HG02588 (cell line): Measurements from ENCODE around the gene DLG2.

Experiments used
- ATAC-seq: cut with Tn5 transposase; IDR thresholded peaks from one replicate; pipeline ENCODE4 v1.9.1; 2021; ENCODE audit warnings: mild to moderate bottlenecking, moderate library complexity; ENCODE audit not compliant: unreplicated experiment

DLG2 gene

GRCh38 chr11:84929738-84930137 is 697.4 kb downstream of the DLG2 start:
- no peak for ATAC-seq

- ATAC-seq: no peak
These were observed 702.9 kb downstream of the DLG2 start for GRCh38 chr11:84924154-84924692.

DNA sequence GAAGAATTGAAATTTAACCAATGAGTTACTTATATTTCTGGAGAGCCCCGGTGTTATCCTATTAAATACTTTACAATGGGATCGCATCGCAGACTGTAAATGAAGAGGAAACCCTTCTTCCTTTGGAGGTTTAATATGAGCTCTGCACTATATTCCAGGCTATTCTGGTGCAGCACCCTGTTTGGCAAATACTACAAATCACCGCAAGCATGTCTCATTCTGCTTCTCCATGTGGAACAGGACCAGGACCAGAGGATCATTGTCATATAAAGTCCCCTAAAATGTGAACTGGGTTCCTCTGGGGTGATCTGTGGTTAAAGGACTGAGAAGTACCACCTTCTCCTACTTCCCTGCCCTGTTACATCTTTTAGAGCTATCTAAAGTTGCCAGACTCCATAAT is 703.7 kb downstream of the DLG2 start:
- ATAC-seq: no peak

DNA sequence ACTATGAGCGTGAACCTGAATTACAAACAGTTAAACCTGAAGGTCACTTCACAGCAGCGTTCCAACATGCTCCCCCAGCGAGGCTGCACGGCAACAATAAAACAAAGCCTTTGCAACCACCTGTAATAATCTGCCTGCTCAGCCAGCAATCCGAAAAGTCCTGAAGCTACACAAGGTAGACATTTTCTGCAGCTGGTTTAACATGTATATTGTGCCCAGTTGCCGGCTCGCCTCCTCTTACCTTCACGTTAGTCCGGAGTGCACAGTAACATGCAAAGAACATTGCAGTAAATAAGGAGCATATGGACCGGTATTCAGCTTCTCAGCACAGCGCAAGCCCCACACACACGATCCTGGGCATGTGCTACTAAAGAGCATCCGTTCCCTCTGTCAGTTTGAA is 704.3 kb downstream of the DLG2 start:
- no peak for ATAC-seq

DNA sequence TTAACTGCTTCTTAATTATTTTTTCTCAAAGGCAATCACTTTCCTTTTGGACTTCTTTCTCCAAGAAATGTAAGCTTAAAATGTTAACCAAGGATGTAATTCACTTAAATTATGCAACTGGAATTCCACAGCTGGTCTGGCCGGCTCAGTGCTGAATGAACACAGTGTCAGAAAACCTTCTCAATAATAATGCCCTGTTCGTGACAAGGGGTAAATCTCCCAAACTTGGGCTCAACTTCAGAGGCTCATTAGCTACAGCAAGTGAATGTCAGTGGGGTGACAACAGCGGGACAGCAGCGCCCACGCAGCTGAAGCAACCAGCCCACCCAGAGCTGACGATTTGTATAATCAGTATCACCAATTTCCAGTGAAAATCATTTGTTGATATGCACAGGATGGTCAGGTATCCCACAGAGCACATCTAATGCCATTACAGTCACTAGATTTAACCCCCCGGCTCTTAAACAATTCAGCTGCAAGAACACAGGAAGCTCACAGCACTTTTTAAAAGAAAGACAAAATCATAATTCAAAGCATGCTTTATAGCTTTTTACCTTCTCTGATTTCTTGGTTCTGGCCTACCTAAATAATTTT is 704.8 kb downstream of the DLG2 start:
- ATAC-seq: no peak

- no peak for ATAC-seq
These were observed 712.6 kb downstream of the DLG2 start for GRCh38 chr11:84914511-84914910.

GRCh38 chr11:84909740-84910139 is 717.4 kb downstream of the DLG2 start:
- ATAC-seq: no peak

GRCh38 chr11:84906995-84907394 is 720.1 kb downstream of the DLG2 start:
- ATAC-seq: no peak

DNA sequence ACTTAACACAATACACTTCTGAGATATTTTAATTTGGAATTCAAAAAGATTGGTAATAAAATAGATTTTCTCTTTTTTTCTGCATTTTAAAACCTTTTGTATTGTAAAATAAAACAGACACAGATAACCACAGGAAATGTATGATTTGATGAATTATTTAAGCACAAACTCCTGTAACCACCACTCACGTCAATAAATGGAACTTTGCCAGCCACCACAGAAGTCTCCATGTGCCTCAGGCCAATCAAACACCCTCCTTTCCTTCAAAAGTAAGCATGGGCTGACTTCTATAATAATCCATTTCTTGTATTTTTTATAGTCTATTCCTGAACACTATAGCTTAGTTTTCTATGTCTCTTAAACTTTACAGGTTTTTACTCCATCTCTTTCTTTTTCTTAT is 721.7 kb downstream of the DLG2 start:
- no peak for ATAC-seq

GRCh38 chr11:84902445-84902844 is 724.7 kb downstream of the DLG2 start:
- no peak for ATAC-seq

GRCh38 chr11:84901991-84902390 is 725.2 kb downstream of the DLG2 start:
- no peak for ATAC-seq

- ATAC-seq: no peak
These were observed 727.4 kb downstream of the DLG2 start for GRCh38 chr11:84899740-84900139.

DNA sequence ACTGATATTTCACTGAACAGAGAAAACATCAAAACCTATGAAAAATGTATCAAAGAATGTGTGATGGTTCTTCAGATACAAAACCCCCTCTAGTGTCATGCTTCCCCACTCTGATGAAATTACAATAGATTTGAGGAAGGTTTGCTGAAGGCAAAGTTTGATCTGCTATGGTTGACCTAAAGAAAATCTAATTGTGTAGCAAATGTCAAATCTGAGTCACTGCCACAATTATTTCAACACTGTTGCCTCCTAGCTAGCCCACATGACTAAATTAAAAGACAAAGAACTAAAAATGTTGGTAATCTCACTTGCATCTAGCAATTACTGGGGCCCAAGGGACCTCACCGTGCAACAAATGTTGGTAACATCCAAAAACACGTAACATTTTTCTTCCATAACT is 728.0 kb downstream of the DLG2 start:
- ATAC-seq: no peak

DNA sequence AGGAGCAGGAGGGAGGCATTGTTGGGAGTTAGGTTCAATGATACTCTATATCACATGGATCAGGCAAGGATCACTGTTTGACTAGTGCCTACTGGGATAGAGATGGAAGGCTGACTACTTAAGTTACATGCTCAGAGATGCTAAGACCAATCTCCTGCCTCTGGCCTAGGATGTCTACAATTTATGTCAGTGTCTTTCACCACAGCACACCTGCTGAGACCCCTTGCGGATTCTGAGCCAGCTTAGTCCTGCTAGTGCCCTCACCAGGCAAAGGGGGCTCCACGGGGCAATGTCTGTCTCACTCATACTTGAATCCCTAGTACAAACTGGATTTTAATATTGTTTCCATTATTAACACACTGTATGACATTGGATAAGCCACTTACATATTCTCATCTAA is 732.5 kb downstream of the DLG2 start:
- no peak for ATAC-seq

DNA sequence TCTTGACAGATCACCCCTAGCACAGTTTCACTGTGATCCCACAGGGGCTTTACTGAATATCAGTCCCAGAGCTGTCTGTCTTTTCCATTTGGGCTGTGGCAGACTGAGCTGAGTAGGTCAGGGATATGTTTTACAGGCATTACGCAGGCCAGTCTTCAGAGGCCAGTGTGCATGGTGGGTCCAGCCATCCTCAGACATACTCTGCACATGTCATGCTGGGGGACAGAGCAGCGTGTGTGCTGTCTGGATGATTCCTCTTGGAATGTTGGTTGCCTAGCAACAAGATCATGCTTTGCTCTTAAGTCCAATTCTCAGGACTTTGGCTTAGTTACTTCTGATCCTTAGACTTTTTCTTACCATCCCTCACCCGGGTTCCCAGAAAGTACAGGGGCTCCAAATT is 736.5 kb downstream of the DLG2 start:
- no peak for ATAC-seq

- ATAC-seq: no peak
These were observed 737.6 kb downstream of the DLG2 start for GRCh38 chr11:84889556-84889955.

GRCh38 chr11:84887055-84887629 is 740.0 kb downstream of the DLG2 start:
- no peak for ATAC-seq

- ATAC-seq: no peak
These were observed 740.8 kb downstream of the DLG2 start for GRCh38 chr11:84886344-84886743.

- ATAC-seq: no peak
These were observed 742.3 kb downstream of the DLG2 start for GRCh38 chr11:84884836-84885235.

GRCh38 chr11:84882056-84882455 is 745.1 kb downstream of the DLG2 start:
- ATAC-seq: no peak

DNA sequence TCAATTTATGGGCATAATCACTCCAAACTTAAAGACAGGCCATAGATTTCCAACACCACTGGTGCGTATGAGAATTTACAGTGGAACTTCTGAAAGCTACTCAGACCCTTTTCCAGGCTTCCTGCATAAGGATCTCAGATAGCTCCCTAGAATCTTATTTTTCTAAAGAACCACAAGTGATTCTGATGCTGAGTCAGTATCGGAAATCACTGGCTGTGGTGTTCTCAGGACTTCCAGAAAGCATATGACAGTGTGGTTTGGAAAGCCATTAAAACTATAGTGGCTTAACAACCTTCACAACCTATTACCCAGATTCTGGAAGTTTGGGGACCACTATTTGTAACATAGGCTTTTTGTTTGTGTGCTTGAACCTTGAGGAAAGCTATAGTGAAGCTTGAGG is 756.0 kb downstream of the DLG2 start:
- no peak for ATAC-seq

DNA sequence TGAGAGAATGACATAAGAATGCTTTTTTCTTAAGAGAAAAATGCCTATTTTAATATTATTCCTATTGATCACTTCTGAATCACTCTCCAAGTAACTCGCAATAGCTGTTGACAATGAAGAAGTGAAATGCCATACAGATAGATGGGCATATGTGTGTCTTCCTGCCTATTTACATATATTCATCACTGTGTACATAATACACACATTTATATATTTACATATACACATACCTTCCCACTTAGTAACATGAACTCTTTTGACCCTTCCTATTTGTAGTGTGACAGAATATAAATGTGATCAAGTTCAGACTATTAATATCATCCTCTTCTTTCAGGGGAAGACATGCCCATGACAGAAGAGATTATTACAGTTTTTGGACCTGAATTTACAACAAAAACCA is 756.7 kb downstream of the DLG2 start:
- ATAC-seq: no peak

DNA sequence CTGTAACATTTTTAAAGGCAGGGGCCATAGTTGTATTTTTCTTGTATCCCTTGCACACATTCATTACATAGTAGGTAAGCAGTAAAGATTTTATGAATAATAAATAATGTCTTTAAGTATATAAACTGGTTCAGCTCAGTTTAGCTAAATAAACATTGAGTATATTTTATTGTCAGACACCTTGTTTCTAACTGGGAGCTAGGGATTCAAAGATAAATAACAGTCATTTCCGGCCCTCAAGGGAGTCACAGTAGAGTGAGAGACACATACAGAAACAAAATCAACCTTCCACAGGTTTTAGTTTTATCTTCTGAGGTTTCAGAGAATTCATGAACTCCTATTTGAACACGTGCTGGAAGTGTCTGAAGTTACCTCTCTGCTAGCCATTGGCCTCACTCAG is 760.2 kb downstream of the DLG2 start:
- ATAC-seq: no peak
